ENCODE data around the gene MDK.

Gene MDK

DNA sequence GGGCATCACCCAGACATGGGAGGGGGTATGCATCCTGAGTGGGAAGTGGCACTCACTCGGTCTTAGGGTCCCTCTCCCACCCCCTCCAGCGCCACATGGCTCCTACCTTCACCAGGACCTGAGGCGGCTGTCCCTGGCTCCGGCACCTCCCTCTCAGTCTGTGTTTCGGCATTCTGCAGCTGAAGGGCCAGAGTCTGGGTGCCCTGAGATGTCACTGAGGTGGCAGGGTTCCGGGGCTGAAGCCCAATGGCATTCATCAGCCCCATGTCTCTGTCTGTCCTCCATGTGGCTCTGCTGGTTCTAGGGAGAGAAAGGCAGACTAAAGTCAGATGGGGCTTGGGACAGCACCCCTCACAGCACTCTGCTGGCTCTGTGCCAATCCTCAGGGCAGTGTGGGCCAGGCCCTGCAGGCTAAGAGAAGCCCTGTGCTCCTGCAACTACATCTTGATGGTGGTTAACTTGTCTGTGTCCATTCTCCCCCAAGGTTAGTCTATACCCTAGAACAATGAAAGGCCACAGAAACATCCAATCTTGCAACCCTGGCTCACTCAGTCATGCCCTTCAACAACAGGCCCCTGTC is 27.0 kb downstream of the MDK start:
- Histone ChIP-seq H3K14ac (ENCODE audit: low read length in 2 of 2) (no peak overlapping the region), H4K8ac (ENCODE audit: low read length) (no peak overlapping the region), H2BK12ac (ENCODE audit: low read length in 2 of 2) (no peak overlapping the region), H2BK120ac (ENCODE audit: low read depth, low read length) (no peak overlapping the region), H3K4ac (ENCODE audit: low read depth in 1 of 2, low read length in 2 of 2) (no peak overlapping the region), H2BK5ac (ENCODE audit: low read depth, low read length, poor library complexity, severe bottlenecking) (no peak overlapping the region), H2AFZ (ENCODE audit: low read depth, low read length) (peak overlapping the region; percentile 19), H2AK5ac (ENCODE audit: low read length, severe bottlenecking) (no peak overlapping the region), H3K4me1 (ENCODE audit: control insufficient read depth, insufficient read depth, low read depth, low read length) (peaks cover 3% of the 10 kb centered on the region), H3K27me3 (ENCODE audit: control insufficient read depth in 1 of 2, insufficient read depth in 1 of 2, low read length in 2 of 2) (no peaks in the 10 kb centered on the region), H3K18ac (ENCODE audit: low read depth in 1 of 2, low read length in 2 of 2) (no peak overlapping the region), H3K27ac (ENCODE audit: low read length, poor library complexity, severe bottlenecking) (no peak overlapping the region), H3K9ac (ENCODE audit: low read length) (no peak overlapping the region), H3K4me2 (ENCODE audit: low read length, poor library complexity, severe bottlenecking) (no peak overlapping the region), H4K91ac (ENCODE audit: low read length) (no peak overlapping the region), H3K4me3 (ENCODE audit: insufficient read depth in 1 of 2, low read depth in 1 of 2, low read length in 2 of 2) (no peak overlapping the region), H3K9me3 (ENCODE audit: control insufficient read depth, low read length) (no peaks in the 10 kb centered on the region), H3K79me1 (replicated peaks; ENCODE audit: low read length, poor library complexity, severe bottlenecking) (peaks cover 9% of the 10 kb centered on the region), H2BK15ac (ENCODE audit: low read depth, poor library complexity, severe bottlenecking) (no peak overlapping the region), H3K23ac (ENCODE audit: low read length in 2 of 2) (no peak overlapping the region), H3K36me3 (ENCODE audit: control insufficient read depth in 1 of 2, insufficient read depth in 2 of 2, low read depth in 1 of 2, low read length in 2 of 2) (peaks cover 60 to 62% of the 10 kb centered on the region in 2 experiments)
- no peak for DNase-seq
- WGBS: over 99% methylated on average over 6 of the region's 6 CpGs

DNA sequence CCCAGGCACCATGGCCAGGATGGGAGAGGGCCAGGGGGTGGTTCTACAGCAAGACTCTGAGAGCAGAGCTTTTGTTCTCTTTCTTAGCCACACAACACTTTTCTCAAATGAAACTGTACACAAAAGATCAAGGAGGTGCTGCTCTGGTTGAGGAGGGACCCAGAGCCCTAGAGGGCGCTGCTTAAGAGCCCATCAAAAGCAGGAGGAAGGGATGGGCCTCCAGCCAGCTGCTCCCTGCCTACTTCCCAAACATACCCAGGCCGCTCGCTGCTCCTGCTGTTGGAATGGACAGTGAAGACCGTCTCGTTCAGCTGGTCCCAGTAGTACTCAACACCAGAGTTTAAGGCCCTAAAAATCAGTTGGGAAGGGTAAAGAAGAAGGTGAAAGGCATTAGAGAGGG is 28.6 kb downstream of the MDK start:
- Histone ChIP-seq H3K9ac (ENCODE audit: low read length) (no peak overlapping the region), H2AFZ (ENCODE audit: low read depth, low read length) (no peak overlapping the region), H2AK5ac (ENCODE audit: low read length, severe bottlenecking) (no peak overlapping the region), H3K27ac (ENCODE audit: low read length, poor library complexity, severe bottlenecking) (no peak overlapping the region), H3K4me2 (ENCODE audit: low read length, poor library complexity, severe bottlenecking) (no peak overlapping the region), H3K23ac (ENCODE audit: low read length in 2 of 2) (no peak overlapping the region), H3K79me1 (replicated peaks; ENCODE audit: low read length, poor library complexity, severe bottlenecking) (peaks cover 5% of the 10 kb centered on the region), H3K4me3 (ENCODE audit: insufficient read depth in 1 of 2, low read depth in 1 of 2, low read length in 2 of 2) (no peak overlapping the region), H2BK12ac (ENCODE audit: low read length in 2 of 2) (no peak overlapping the region), H3K4ac (ENCODE audit: low read depth in 1 of 2, low read length in 2 of 2) (no peak overlapping the region), H3K14ac (ENCODE audit: low read length in 2 of 2) (no peak overlapping the region), H2BK5ac (ENCODE audit: low read depth, low read length, poor library complexity, severe bottlenecking) (no peak overlapping the region), H3K18ac (ENCODE audit: low read depth in 1 of 2, low read length in 2 of 2) (no peak overlapping the region), H3K27me3 (ENCODE audit: control insufficient read depth in 1 of 2, insufficient read depth in 1 of 2, low read length in 2 of 2) (no peaks in the 10 kb centered on the region), H4K91ac (ENCODE audit: low read length) (no peak overlapping the region), H4K8ac (ENCODE audit: low read length) (no peak overlapping the region), H3K9me3 (ENCODE audit: control insufficient read depth, low read length) (no peaks in the 10 kb centered on the region), H3K4me1 (ENCODE audit: control insufficient read depth, insufficient read depth, low read depth, low read length) (peaks cover 9% of the 10 kb centered on the region), H3K36me3 (ENCODE audit: control insufficient read depth in 1 of 2, insufficient read depth in 2 of 2, low read depth in 1 of 2, low read length in 2 of 2) (peaks cover 61 to 64% of the 10 kb centered on the region in 2 experiments), H2BK120ac (ENCODE audit: low read depth, low read length) (no peak overlapping the region), H2BK15ac (ENCODE audit: low read depth, poor library complexity, severe bottlenecking) (no peak overlapping the region)
- no peak for DNase-seq
- WGBS: 71% methylated on average over 5 of the region's 5 CpGs

DNA sequence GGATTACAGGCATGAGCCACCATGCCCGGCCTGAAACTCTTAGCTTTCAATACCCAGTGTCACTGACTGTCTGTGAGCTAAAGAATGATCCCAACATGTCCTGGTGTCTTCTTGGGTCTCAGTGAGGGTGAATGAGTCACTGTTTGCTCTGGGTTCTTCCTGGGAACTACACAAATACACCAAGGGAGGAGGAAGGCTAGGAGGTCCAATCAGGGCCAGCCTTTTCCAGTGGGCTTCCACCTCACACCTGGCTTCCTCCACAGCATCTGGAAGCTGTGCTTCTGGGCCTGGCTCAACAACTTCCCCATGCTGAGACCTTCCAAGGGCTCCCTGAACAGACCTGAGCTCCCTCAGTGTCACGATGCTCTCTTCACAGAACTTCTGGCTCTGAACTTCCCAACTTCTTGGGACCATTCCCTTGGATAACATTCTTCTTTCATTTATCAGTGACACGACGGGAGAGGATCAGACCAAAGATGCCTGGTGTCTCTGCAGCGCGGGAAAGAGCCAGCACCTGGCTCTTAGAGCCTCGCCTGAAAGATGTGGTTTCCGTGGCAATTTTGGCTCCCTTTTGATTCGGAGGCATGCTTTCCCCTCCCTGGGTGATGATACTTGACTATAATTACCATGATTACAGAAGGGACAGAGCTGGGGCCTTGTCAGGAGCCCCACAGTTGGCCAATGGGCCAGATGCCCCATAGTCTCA is 32.4 kb downstream of the MDK start:
- Histone ChIP-seq H3K27me3 (ENCODE audit: control insufficient read depth in 1 of 2, insufficient read depth in 1 of 2, low read length in 2 of 2) (no peaks in the 10 kb centered on the region), H3K27ac (ENCODE audit: low read length, poor library complexity, severe bottlenecking) (no peak overlapping the region), H3K18ac (ENCODE audit: low read depth in 1 of 2, low read length in 2 of 2) (no peak overlapping the region), H3K4me2 (ENCODE audit: low read length, poor library complexity, severe bottlenecking) (no peak overlapping the region), H3K9me3 (ENCODE audit: control insufficient read depth, low read length) (no peaks in the 10 kb centered on the region), H4K8ac (ENCODE audit: low read length) (no peak overlapping the region), H2BK5ac (ENCODE audit: low read depth, low read length, poor library complexity, severe bottlenecking) (no peak overlapping the region), H3K4ac (ENCODE audit: low read depth in 1 of 2, low read length in 2 of 2) (no peak overlapping the region), H2BK12ac (ENCODE audit: low read length in 2 of 2) (no peak overlapping the region), H3K23ac (ENCODE audit: low read length in 2 of 2) (no peak overlapping the region), H4K91ac (ENCODE audit: low read length) (no peak overlapping the region), H3K36me3 (ENCODE audit: control insufficient read depth in 1 of 2, insufficient read depth in 2 of 2, low read depth in 1 of 2, low read length in 2 of 2) (peaks cover 38 to 69% of the 10 kb centered on the region in 2 experiments), H2AK5ac (ENCODE audit: low read length, severe bottlenecking) (no peak overlapping the region), H2AFZ (ENCODE audit: low read depth, low read length) (no peak overlapping the region), H3K4me3 (ENCODE audit: insufficient read depth in 1 of 2, low read depth in 1 of 2, low read length in 2 of 2) (no peak overlapping the region), H3K4me1 (ENCODE audit: control insufficient read depth, insufficient read depth, low read depth, low read length) (peaks cover 9% of the 10 kb centered on the region), H2BK120ac (ENCODE audit: low read depth, low read length) (no peak overlapping the region), H3K9ac (ENCODE audit: low read length) (no peak overlapping the region), H3K79me1 (replicated peaks; ENCODE audit: low read length, poor library complexity, severe bottlenecking) (peaks cover 1% of the 10 kb centered on the region), H3K14ac (ENCODE audit: low read length in 2 of 2) (no peak overlapping the region), H2BK15ac (ENCODE audit: low read depth, poor library complexity, severe bottlenecking) (peak overlapping the region; percentile 33)
- WGBS: 99% methylated on average over 8 of the region's 9 CpGs
- no peak for DNase-seq

DNA sequence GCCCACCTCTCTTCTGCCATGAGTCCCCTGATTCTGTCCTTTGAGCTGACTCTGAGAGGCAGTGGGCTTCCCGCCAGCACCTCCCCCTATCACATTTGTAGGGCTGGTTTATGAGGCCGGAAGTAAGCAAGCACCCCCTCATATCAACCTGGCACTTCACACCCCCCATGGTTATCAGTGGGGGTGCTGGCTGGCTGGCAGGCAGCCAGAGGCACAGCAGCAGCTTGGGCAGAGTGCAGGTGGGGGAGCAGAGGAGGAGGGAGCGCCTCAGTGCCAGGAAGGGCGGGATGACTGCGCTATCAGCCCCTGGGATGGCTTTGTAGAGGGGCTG is 33.0 kb downstream of the MDK start:
- Histone ChIP-seq H3K27me3 (ENCODE audit: control insufficient read depth in 1 of 2, insufficient read depth in 1 of 2, low read length in 2 of 2) (no peaks in the 10 kb centered on the region), H2BK12ac (ENCODE audit: low read length in 2 of 2) (no peak overlapping the region), H3K4me1 (ENCODE audit: control insufficient read depth, insufficient read depth, low read depth, low read length) (peaks cover 9% of the 10 kb centered on the region), H2BK120ac (ENCODE audit: low read depth, low read length) (no peak overlapping the region), H3K9me3 (ENCODE audit: control insufficient read depth, low read length) (no peaks in the 10 kb centered on the region), H3K36me3 (ENCODE audit: control insufficient read depth in 1 of 2, insufficient read depth in 2 of 2, low read depth in 1 of 2, low read length in 2 of 2) (peaks cover 35 to 71% of the 10 kb centered on the region in 2 experiments), H3K18ac (ENCODE audit: low read depth in 1 of 2, low read length in 2 of 2) (no peak overlapping the region), H3K4ac (ENCODE audit: low read depth in 1 of 2, low read length in 2 of 2) (no peak overlapping the region), H3K23ac (ENCODE audit: low read length in 2 of 2) (no peak overlapping the region), H2AFZ (ENCODE audit: low read depth, low read length) (no peak overlapping the region), H3K27ac (ENCODE audit: low read length, poor library complexity, severe bottlenecking) (no peak overlapping the region), H4K8ac (ENCODE audit: low read length) (no peak overlapping the region), H3K4me3 (ENCODE audit: insufficient read depth in 1 of 2, low read depth in 1 of 2, low read length in 2 of 2) (no peak overlapping the region), H2BK15ac (ENCODE audit: low read depth, poor library complexity, severe bottlenecking) (no peak overlapping the region), H3K79me1 (replicated peaks; ENCODE audit: low read length, poor library complexity, severe bottlenecking) (peaks cover 1% of the 10 kb centered on the region), H2BK5ac (ENCODE audit: low read depth, low read length, poor library complexity, severe bottlenecking) (no peak overlapping the region), H3K4me2 (ENCODE audit: low read length, poor library complexity, severe bottlenecking) (no peak overlapping the region), H2AK5ac (ENCODE audit: low read length, severe bottlenecking) (no peak overlapping the region), H3K14ac (ENCODE audit: low read length in 2 of 2) (no peak overlapping the region), H4K91ac (ENCODE audit: low read length) (no peak overlapping the region), H3K9ac (ENCODE audit: low read length) (no peak overlapping the region)
- no peak for DNase-seq
- 92% methylated on average over 4 of the region's 5 CpGs for WGBS
